CD4-positive, alpha-beta T cell treated with Interleukin-4 for 4 hours (primary cell): ENCODE measurements around the gene NECAP2.

ENCODE experiments used
- DNase-seq: peaks from one replicate; pipeline ENCODE4 v3.0.0-alpha.2; 2020

Gene NECAP2

GRCh38 chr1:16440470-16441281 lies at the start of gene NECAP2:
TSS of gene NECAP2 (plus strand) at chr1:16440724. CDS start at chr1:16440762, 38 bp downstream.
- peak; percentile 90 for DNase-seq

- DNase-seq: no peak
Measured at GRCh38 chr1:16391411-16391810, 49.1 kb upstream of the NECAP2 start.

GRCh38 chr1:16392740-16393569 lies 47.6 kb upstream of the NECAP2 start:
- no peak for DNase-seq

- DNase-seq: no peak
Measured at GRCh38 chr1:16393570-16394521, 46.7 kb upstream of the NECAP2 start.

- no peak for DNase-seq
Measured at GRCh38 chr1:16394977-16395376, 45.5 kb upstream of the NECAP2 start.

- DNase-seq: no peak
Measured at GRCh38 chr1:16396591-16396990, 43.9 kb upstream of the NECAP2 start.

- no peak for DNase-seq
Measured at GRCh38 chr1:16397120-16397519, 43.4 kb upstream of the NECAP2 start.

GRCh38 chr1:16398371-16398953 lies 42.1 kb upstream of the NECAP2 start:
- no peak for DNase-seq

GRCh38 chr1:16402742-16403141 lies 37.8 kb upstream of the NECAP2 start:
- DNase-seq: no peak

- DNase-seq: no peak
Measured at GRCh38 chr1:16405441-16405840, 35.1 kb upstream of the NECAP2 start.

GRCh38 chr1:16406868-16407267 lies 33.7 kb upstream of the NECAP2 start:
- no peak for DNase-seq

- no peak for DNase-seq
Measured at GRCh38 chr1:16409536-16410152, 30.9 kb upstream of the NECAP2 start.

GRCh38 chr1:16410803-16411202 lies 29.7 kb upstream of the NECAP2 start:
- no peak for DNase-seq

GRCh38 chr1:16413191-16413590 lies 27.3 kb upstream of the NECAP2 start:
- no peak for DNase-seq

GRCh38 chr1:16418823-16419425 lies 21.6 kb upstream of the NECAP2 start:
- DNase-seq: no peak

GRCh38 chr1:16420424-16421118 lies 20.0 kb upstream of the NECAP2 start:
- DNase-seq: peak; percentile 75

- no peak for DNase-seq
Measured at GRCh38 chr1:16421201-16421600, 19.3 kb upstream of the NECAP2 start.

GRCh38 chr1:16422041-16422440 lies 18.5 kb upstream of the NECAP2 start:
- DNase-seq: no peak

- DNase-seq: no peak
Measured at GRCh38 chr1:16425125-16426025, 15.1 kb upstream of the NECAP2 start.

- DNase-seq: no peak
Measured at GRCh38 chr1:16430606-16431005, 9.9 kb upstream of the NECAP2 start.
